OCI-LY1 (cell line): ENCODE data around the gene POLR3H.

Experiments
- H2AFZ ChIP-seq: fragments of 200-600 bp; sonication (generic), shearing (Covaris generic); 2 replicates; pipeline ENCODE4 v1.6.0; 2014; ENCODE audit warnings: antibody characterized with exemption, mild to moderate bottlenecking, low read length
- H3F3A ChIP-seq: fragments of 200-600 bp; sonication (generic), shearing (Covaris generic); 2 replicates; pipeline ENCODE4 v1.6.0; 2014; ENCODE audit warnings: mild to moderate bottlenecking, antibody characterized with exemption, low read length, moderate library complexity; ENCODE audit not compliant: insufficient read depth
- H3K27ac ChIP-seq: fragments of 200-600 bp; sonication (generic); 2 replicates; pipeline ENCODE4 v1.5.1; 2014; ENCODE audit warnings: low read length, mixed run types, mild to moderate bottlenecking, low read depth; ENCODE audit not compliant: poor library complexity, severe bottlenecking
- H3K27me3 ChIP-seq: fragments of 200-600 bp; sonication (generic); 2 replicates; pipeline ENCODE4 v1.6.0; 2014; ENCODE audit warnings: antibody characterized with exemption, mild to moderate bottlenecking, low read length, moderate library complexity; ENCODE audit not compliant: insufficient read depth
- H3K36me3 ChIP-seq: fragments of 200-600 bp; sonication (generic); 2 replicates; pipeline ENCODE4 v1.6.1; 2014; ENCODE audit warnings: mild to moderate bottlenecking, antibody characterized with exemption, low read length, moderate library complexity, mixed read lengths; ENCODE audit not compliant: insufficient read depth
- H3K4me1 ChIP-seq: fragments of 200-600 bp; sonication (generic); 2 replicates; pipeline ENCODE4 v1.5.1; 2014; ENCODE audit warnings: mild to moderate bottlenecking, low read length, moderate library complexity; ENCODE audit not compliant: insufficient read depth, severe bottlenecking
- H3K4me2 ChIP-seq: fragments of 200-600 bp; sonication (generic), shearing (Covaris generic); 2 replicates; pipeline ENCODE4 v1.6.1; 2014; ENCODE audit warnings: low read length
- H3K4me3 ChIP-seq: fragments of 200-600 bp; sonication (generic); 2 replicates; pipeline ENCODE4 v1.5.1; 2014; ENCODE audit warnings: low read length, low read depth, mild to moderate bottlenecking, mixed read lengths; ENCODE audit not compliant: poor library complexity, severe bottlenecking
- H3K79me2 ChIP-seq: fragments of 200-600 bp; shearing (Covaris generic); 2 replicates; pipeline ENCODE4 v1.6.1; 2016; ENCODE audit warnings: mixed run types, low read length, mixed read lengths; ENCODE audit not compliant: insufficient read depth
- H3K9ac ChIP-seq: fragments of 200-600 bp; sonication (generic), shearing (Covaris generic); 2 replicates; pipeline ENCODE4 v1.6.1; 2014; ENCODE audit warnings: mild to moderate bottlenecking, low read length, mixed read lengths
- H3K9me2 ChIP-seq: fragments of 200-600 bp; sonication (generic), shearing (Covaris generic); 2 replicates; pipeline ENCODE4 v1.6.1; 2014; ENCODE audit warnings: low read depth, mild to moderate bottlenecking, low read length, mixed read lengths
- H3K9me3 ChIP-seq: fragments of 200-600 bp; shearing (Covaris generic); 2 replicates; pipeline ENCODE4 v1.6.1; 2014; ENCODE audit warnings: low read length, mixed read lengths
- H4K20me1 ChIP-seq: fragments of 200-600 bp; sonication (generic), shearing (Covaris generic); 2 replicates; pipeline ENCODE4 v1.6.0; 2016; ENCODE audit warnings: mild to moderate bottlenecking, low read length; ENCODE audit not compliant: insufficient read depth
- CTCF ChIP-seq: fragments of 200-600 bp; sonication (generic), shearing (Covaris generic); IDR thresholded peaks from 2 replicates; pipeline ENCODE4 v1.5.1; 2017; ENCODE audit warnings: mild to moderate bottlenecking, antibody characterized with exemption, low read length, moderate library complexity, mixed read lengths
- EZH2 ChIP-seq: fragments of 200-600 bp; sonication (generic), shearing (Covaris generic); IDR thresholded peaks from 2 replicates; pipeline ENCODE4 v1.8.0; 2017; ENCODE audit warnings: borderline replicate concordance, mixed run types, mild to moderate bottlenecking, antibody characterized with exemption, low read length, moderate library complexity, mixed read lengths

The POLR3H gene

GRCh38 chr22:41541484-41541883 is 2.8 kb downstream of the POLR3H start:
- Histone ChIP-seq H3K79me2 (peaks cover 25% of the 10 kb centered on the region), H3K9ac (no peak overlapping the region; the same call in 1 of the 2 replicates), H3K4me1 (peaks cover 38% of the 10 kb centered on the region), H3K27me3 (no peaks in the 10 kb centered on the region), H3K4me3 (no peak overlapping the region), H3K4me2 (peak overlapping the region; percentile 63), H2AFZ (no peak overlapping the region), H4K20me1 (no peaks in the 10 kb centered on the region), H3K9me3 (no peaks in the 10 kb centered on the region), H3K36me3 (peaks cover 30% of the 10 kb centered on the region), H3K9me2 (no peaks in the 10 kb centered on the region), H3F3A (no peaks in the 10 kb centered on the region), H3K27ac (no peak overlapping the region)
- TF ChIP-seq CTCF, result no peak
- no peak for TF ChIP-seq EZH2

GRCh38 chr22:41540365-41540764 is 3.9 kb downstream of the POLR3H start:
- no peaks in the 10 kb centered on the region for H3K9me2 ChIP-seq
- no peak overlapping the region for H3K4me3 ChIP-seq
- H3K27ac ChIP-seq, result no peak overlapping the region
- no peaks in the 10 kb centered on the region for H3K27me3 ChIP-seq
- H4K20me1 ChIP-seq, result no peaks in the 10 kb centered on the region
- H3F3A ChIP-seq, result no peaks in the 10 kb centered on the region
- H3K79me2 ChIP-seq, result peaks cover 25% of the 10 kb centered on the region
- H3K9me3 ChIP-seq, result no peaks in the 10 kb centered on the region
- H3K36me3 ChIP-seq, result peaks cover 30% of the 10 kb centered on the region
- TF ChIP-seq CTCF (no peak), EZH2 (no peak)
- H3K4me1 ChIP-seq, result peaks cover 36% of the 10 kb centered on the region
- H3K4me2 ChIP-seq, result no peak overlapping the region
- no peak overlapping the region for H3K9ac ChIP-seq
- H2AFZ ChIP-seq, result no peak overlapping the region

GRCh38 chr22:41540006-41540315 is 4.3 kb downstream of the POLR3H start:
- H3K9ac ChIP-seq, result no peak overlapping the region
- H3K4me3 ChIP-seq, result no peak overlapping the region
- peaks cover 32% of the 10 kb centered on the region for H3K4me1 ChIP-seq
- H3K9me3 ChIP-seq, result no peaks in the 10 kb centered on the region
- H2AFZ ChIP-seq, result no peak overlapping the region
- no peak overlapping the region for H3K4me2 ChIP-seq
- no peaks in the 10 kb centered on the region for H3K27me3 ChIP-seq
- H3F3A ChIP-seq, result no peaks in the 10 kb centered on the region
- no peak overlapping the region for H3K27ac ChIP-seq
- peaks cover 32% of the 10 kb centered on the region for H3K36me3 ChIP-seq
- no peaks in the 10 kb centered on the region for H4K20me1 ChIP-seq
- H3K9me2 ChIP-seq, result no peaks in the 10 kb centered on the region
- peaks cover 25% of the 10 kb centered on the region for H3K79me2 ChIP-seq
- TF ChIP-seq CTCF (no peak), EZH2 (no peak)
